DND-41 (cell line): ENCODE measurements around the gene GNAS.
"Not testable (repeated sequence)": the region's sequence is repeated elsewhere in the genome, so short reads cannot be mapped to it uniquely, and the experiment has no call there.

ENCODE experiments used
- ATAC-seq: fragments of 200-7000 bp; cut with Tn5 transposase; 3 replicates; pipeline ENCODE4 v1.9.1; 2021; ENCODE audit warnings: low read depth; ENCODE audit not compliant: insufficient read depth
- DNase-seq: peaks from one replicate; pipeline ENCODE4 v3.0.0-alpha.2; 2020
- H2AFZ ChIP-seq: 2 replicates; pipeline ENCODE4 v1.6.0; 2012; ENCODE audit warnings: low read depth, low read length
- H3K27ac ChIP-seq: 2 replicates; pipeline ENCODE4 v1.5.1; 2012; ENCODE audit warnings: low read length, inconsistent platforms
- H3K27me3 ChIP-seq: fragments of 200-600 bp; sonication (generic); 2 replicates; pipeline ENCODE4 v1.6.0; 2012; ENCODE audit warnings: low read length, mild to moderate bottlenecking, inconsistent platforms; ENCODE audit not compliant: insufficient read depth, poor library complexity
- H3K36me3 ChIP-seq: 2 replicates; pipeline ENCODE4 v1.5.1; 2012; ENCODE audit warnings: low read length, inconsistent platforms; ENCODE audit not compliant: insufficient read depth
- H3K4me1 ChIP-seq: 2 replicates; pipeline ENCODE4 v1.5.1; 2012; ENCODE audit warnings: mild to moderate bottlenecking, low read length; ENCODE audit not compliant: insufficient read depth
- H3K4me2 ChIP-seq: 2 replicates; pipeline ENCODE4 v1.6.0; 2012; ENCODE audit warnings: mild to moderate bottlenecking, moderate library complexity, low read length, inconsistent platforms; ENCODE audit not compliant: insufficient read depth
- H3K4me3 ChIP-seq, 2 experiments: fragments of 200-600 bp in 1 of 2; shearing (Covaris generic) in 1 of 2; 2 replicates each; pipeline ENCODE4 v1.5.1; 2012 to 2016; ENCODE audit warnings: inconsistent platforms in 2 of 2, low read length in 2 of 2, mild to moderate bottlenecking in 2 of 2, low read depth in 1 of 2, moderate library complexity in 1 of 2
- H3K79me2 ChIP-seq: 2 replicates; pipeline ENCODE4 v1.6.0; 2012; ENCODE audit warnings: low read length, inconsistent platforms; ENCODE audit not compliant: insufficient read depth
- H3K9ac ChIP-seq: 2 replicates; pipeline ENCODE4 v1.6.0; 2012; ENCODE audit warnings: low read depth, mild to moderate bottlenecking, inconsistent platforms, low read length, moderate library complexity
- H3K9me3 ChIP-seq: 2 replicates; pipeline ENCODE4 v1.5.1; 2012; ENCODE audit warnings: low read length, moderate library complexity, mild to moderate bottlenecking, inconsistent platforms; ENCODE audit not compliant: insufficient read depth, severe bottlenecking
- H4K20me1 ChIP-seq: 2 replicates; pipeline ENCODE4 v1.6.0; 2012; ENCODE audit warnings: low read length; ENCODE audit not compliant: insufficient read depth
- CTCF ChIP-seq: IDR thresholded peaks from 2 replicates; pipeline ENCODE4 v1.5.1; 2012; ENCODE audit warnings: borderline replicate concordance, low read length, moderate library complexity, mild to moderate bottlenecking; ENCODE audit not compliant: poor library complexity, severe bottlenecking; ENCODE audit errors: extremely low read depth
- EZH2 ChIP-seq: IDR thresholded peaks from 3 replicates; pipeline ENCODE4 v1.6.1; 2012; ENCODE audit warnings: borderline replicate concordance, low read depth, mild to moderate bottlenecking, moderate library complexity, low read length, inconsistent platforms; ENCODE audit not compliant: severe bottlenecking

GNAS gene

GRCh38 chr20:58818586-58819285 lies 33.8 kb upstream of the GNAS start:
- Histone ChIP-seq H3K36me3 (no peaks in the 10 kb centered on the region), H3K79me2 (no peaks in the 10 kb centered on the region)
- DNase-seq, result peak; percentile 55

GRCh38 chr20:58819921-58820320 lies 32.6 kb upstream of the GNAS start:
- no peak overlapping the region for H3K4me2 ChIP-seq
- no peak overlapping the region for H3K27ac ChIP-seq
- DNase-seq (no peak), ATAC-seq (no peak)
- no peaks in the 10 kb centered on the region for H3K36me3 ChIP-seq
- TF ChIP-seq EZH2, result no peak
- TF ChIP-seq CTCF, result no peak
- H3K9ac ChIP-seq, result no peak overlapping the region
- H4K20me1 ChIP-seq, result no peaks in the 10 kb centered on the region; the same call in 1 of the 2 replicates
- no peaks in the 10 kb centered on the region for H3K27me3 ChIP-seq
- H3K9me3 ChIP-seq, result peaks cover 5% of the 10 kb centered on the region
- H3K4me3 ChIP-seq, result no peak overlapping the region
- H2AFZ ChIP-seq, result no peak overlapping the region
- H3K79me2 ChIP-seq, result no peaks in the 10 kb centered on the region
- peaks cover 10% of the 10 kb centered on the region for H3K4me1 ChIP-seq

More at GRCh38 chr20:58818586-58819285, 33.8 kb upstream of the GNAS start:
- peaks cover 10% of the 10 kb centered on the region for H3K4me1 ChIP-seq
- H2AFZ ChIP-seq, result no peak overlapping the region
- H3K4me3 ChIP-seq, result no peak overlapping the region
- peaks cover 5% of the 10 kb centered on the region for H3K9me3 ChIP-seq
- H4K20me1 ChIP-seq, result no peaks in the 10 kb centered on the region; the same call in 1 of the 2 replicates
- H3K27me3 ChIP-seq, result peaks cover 3% of the 10 kb centered on the region
- H3K9ac ChIP-seq, result no peak overlapping the region
- no peak overlapping the region for H3K4me2 ChIP-seq
- H3K27ac ChIP-seq, result no peak overlapping the region
- TF ChIP-seq CTCF, result no peak
- no peak for TF ChIP-seq EZH2
- peak; percentile 62 for ATAC-seq

DNA sequence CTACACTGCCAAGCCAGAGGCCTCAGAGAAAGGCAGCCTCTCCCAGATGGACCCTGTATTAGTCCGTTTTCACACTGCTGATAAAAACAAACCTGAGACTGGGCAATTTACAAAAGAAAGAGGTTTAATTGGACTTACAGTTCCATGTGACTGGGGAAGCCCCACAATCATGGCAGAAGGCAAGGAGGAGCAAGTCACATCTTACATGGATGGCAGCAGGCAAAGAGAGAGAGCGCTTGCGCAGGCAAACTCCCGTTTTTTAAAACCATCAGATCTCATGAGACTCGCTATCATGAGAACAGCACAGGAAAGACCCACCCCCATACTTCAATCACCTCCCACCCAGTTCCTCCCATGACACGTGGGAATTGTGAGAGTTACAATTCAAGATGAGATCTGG lies 32.0 kb upstream of the GNAS start:
- not testable (repeated sequence) for H3K9me3 ChIP-seq, H3K79me2 ChIP-seq, H3K4me3 ChIP-seq, H3K27ac ChIP-seq, H3K4me1 ChIP-seq, ATAC-seq, H3K27me3 ChIP-seq, DNase-seq, H3K36me3 ChIP-seq, H2AFZ ChIP-seq, H3K9ac ChIP-seq, H4K20me1 ChIP-seq, H3K4me2 ChIP-seq

DNA sequence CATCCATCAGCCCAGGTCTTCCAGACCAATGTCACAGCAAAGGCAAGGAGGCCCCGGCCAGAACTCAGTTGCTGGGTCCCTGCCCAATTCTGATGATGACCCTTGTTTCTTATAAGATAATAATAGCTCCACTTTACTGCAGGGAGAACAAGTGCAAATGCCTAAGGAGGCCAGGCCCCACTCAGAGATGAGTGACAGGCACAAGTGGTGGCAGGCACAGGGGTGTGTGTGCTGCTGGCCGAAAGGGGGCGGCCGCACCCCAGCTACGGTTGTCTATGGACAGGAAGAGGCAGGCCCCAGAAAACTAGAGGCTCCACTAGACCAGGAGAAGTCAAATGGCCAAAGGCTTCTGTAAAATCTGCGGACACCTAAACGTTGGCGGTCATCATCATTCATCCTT lies 30.4 kb upstream of the GNAS start:
- Histone ChIP-seq H3K4me1 (no peaks in the 10 kb centered on the region), H3K9me3 (peaks cover 5% of the 10 kb centered on the region), H3K27ac (no peak overlapping the region), H3K9ac (no peak overlapping the region), H2AFZ (no peak overlapping the region), H3K79me2 (no peaks in the 10 kb centered on the region), H4K20me1 (no peaks in the 10 kb centered on the region; the same call in 1 of the 2 replicates), H3K4me3 (no peak overlapping the region), H3K4me2 (no peak overlapping the region), H3K36me3 (no peaks in the 10 kb centered on the region), H3K27me3 (no peaks in the 10 kb centered on the region)
- TF ChIP-seq CTCF (no peak), EZH2 (no peak)
- ATAC-seq (no peak), DNase-seq (no peak)
